Activated CD8-positive, alpha-beta memory T cell treated with anti-CD3 and anti-CD28 coated beads, Interleukin-2, amount 50 U/mL, for 24 hours (primary cell): ENCODE measurements around the gene ALKBH4.
"Not testable (repeated sequence)": the region's sequence is repeated elsewhere in the genome, so short reads cannot be mapped to it uniquely, and the experiment has no call there.

ENCODE experiments used
- DNase-seq: peaks from one replicate; pipeline ENCODE4 v3.0.0-alpha.2; 2020; ENCODE audit errors: extremely low read depth

Gene ALKBH4

DNA sequence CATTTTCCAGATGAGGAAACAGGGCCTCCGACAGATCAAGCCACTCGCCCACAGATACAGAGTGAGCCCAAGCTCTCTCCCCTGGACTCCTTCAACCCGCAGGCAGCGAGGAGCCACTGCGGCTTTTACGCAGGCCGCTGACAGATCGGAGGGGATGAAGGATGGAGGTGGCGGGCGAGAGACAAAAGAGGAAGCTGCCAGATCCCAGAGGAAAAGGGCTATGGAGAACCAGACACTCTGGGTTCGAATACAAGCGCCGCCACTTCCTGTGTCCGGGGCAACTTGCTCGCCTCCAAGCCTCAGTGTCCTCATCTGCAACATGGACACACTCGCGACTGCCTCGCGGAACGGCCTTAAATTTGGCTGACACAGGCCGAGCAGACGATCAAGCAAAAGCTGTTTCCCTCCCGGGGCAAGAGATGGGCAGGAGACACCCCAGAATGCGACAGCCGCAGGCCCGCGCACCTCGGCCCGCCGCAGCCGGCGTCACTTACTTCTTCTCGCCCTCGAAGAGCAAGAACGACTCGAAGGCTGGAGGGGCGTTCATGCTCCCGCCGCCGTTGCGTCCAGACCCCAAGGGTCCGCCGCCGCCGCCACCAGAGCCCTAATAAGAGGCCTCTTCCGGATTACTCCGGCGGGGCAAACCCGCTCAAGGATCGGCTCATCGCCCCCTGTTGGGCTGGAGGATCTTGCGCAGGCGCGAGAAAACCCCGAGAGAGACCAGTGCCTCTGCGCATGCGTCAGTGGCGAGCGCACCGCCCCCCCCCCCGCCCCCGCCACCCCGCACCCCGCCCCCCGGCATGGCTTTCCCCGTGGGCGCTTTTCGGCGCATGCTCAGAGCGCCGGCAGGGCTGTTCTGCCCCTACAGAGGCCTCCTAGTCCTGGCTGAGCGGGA is 13.9 kb upstream of the ALKBH4 start, which contains the start of gene POLR2J:
TSS of gene POLR2J (minus strand) at position 609 of the 895 bp plus-strand sequence. CDS start at position 547, 62 bp downstream.
- peak; percentile 67 for DNase-seq

GRCh38 chr7:102474736-102475435 is 10.2 kb upstream of the ALKBH4 start:
- DNase-seq = not testable (repeated sequence)

GRCh38 chr7:102474116-102474515 is 9.5 kb upstream of the ALKBH4 start:
- DNase-seq = not testable (repeated sequence)

- no peak for DNase-seq
These were observed 8.8 kb upstream of the ALKBH4 start for GRCh38 chr7:102473271-102473991.

DNA sequence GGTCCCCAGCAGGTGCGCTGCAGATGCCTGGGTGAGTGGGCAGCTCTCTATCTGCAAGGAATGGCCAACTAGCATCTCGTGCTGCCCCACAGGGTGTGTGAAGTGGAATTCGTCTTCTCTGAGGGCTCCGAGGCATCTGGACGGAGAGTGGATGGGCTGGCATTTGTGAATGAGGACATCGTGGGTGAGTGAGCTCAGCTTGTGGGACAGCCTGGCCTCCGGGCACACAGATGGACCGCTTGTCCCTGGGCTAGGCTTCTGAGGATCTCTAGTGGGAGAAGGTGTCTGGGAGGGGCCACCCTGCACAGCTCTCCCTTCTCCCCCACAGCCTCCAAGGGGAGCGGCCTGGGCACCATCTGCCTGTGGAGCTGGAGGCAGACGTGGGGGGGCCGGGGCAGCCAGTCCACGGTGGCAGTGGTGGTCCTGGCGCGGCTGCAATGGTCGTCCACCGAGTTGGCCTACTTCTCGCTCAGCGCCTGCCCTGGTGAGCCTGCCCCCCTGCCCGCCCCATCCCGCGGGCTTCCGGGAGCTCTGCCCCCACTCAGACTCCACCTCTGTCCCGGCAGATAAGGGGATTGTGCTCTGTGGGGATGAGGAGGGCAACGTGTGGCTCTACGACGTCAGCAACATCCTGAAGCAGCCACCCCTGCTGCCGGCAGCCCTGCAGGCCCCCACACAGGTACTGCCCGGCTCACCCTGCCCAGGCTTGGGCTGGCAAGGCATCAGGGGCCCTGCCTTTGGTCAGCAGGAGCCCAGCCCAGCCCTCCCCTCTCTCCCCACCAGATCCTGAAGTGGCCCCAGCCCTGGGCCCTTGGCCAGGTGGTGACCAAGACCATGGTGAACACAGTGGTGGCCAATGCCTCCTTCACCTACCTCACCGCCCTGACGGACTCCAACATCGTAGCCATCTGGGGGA is 7.7 kb upstream of the ALKBH4 start:
- no peak for DNase-seq

DNA sequence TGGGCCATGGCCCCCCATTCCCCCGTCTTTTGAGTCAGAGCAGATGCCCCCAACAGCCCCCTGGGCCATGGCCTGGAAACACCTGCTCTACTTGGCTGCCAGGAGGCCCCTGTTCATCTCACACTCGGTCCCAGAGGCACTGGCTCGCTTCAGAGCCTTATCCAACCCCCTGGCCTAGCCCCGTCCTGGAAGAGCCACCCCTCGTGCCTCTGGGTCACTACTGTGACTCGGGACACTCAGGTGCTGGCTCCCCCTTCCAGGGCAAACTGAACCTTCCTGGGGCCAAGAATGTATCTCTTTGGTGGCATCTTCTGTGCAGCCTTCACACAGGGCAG is 7.1 kb upstream of the ALKBH4 start:
- DNase-seq = no peak

DNA sequence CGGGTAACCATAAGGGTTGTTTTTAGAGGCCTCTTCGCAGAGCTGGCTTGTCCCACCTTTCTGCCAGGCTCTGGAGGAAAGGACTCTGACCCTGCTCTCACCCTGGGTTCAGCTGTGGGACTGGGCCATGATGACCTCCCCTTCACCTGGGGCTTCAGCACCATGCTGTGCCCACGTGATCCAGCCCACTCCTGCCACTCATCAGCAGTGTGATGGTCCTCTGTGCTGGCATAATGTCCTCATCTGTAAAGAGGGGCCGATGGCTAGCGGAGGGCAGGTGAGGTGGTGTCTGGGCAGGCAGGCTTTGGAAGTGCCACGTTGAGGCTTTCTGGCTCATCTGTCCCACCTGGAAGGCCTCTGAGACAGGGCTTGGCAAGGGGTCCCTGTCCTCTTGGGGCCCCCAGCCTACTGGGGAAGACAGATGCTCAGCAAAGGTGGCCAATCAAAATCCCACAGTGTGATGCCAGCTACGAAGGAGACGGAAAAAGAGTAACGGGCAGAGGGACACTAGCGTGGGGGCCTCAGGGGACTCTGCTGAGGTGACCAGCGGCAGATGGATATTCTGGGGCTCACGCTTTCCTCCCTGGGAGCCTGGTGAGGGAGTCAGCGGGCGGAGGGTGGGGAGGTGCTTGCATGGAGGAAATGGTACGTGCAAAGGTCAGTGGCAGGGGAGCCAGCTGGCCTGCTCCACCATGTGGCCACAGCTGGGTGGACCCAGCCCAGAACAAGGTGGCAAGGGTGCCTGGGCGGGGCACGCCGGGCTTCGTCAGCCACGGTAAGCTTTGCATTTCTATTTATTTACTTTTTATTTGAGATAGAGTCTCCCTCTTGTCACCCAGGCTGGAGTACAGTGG is 5.5 kb upstream of the ALKBH4 start:
- no peak for DNase-seq

GRCh38 chr7:102469351-102469971 is 4.8 kb upstream of the ALKBH4 start:
- DNase-seq = no peak

- no peak for DNase-seq
These were observed 4.1 kb upstream of the ALKBH4 start for GRCh38 chr7:102468478-102469350.

DNA sequence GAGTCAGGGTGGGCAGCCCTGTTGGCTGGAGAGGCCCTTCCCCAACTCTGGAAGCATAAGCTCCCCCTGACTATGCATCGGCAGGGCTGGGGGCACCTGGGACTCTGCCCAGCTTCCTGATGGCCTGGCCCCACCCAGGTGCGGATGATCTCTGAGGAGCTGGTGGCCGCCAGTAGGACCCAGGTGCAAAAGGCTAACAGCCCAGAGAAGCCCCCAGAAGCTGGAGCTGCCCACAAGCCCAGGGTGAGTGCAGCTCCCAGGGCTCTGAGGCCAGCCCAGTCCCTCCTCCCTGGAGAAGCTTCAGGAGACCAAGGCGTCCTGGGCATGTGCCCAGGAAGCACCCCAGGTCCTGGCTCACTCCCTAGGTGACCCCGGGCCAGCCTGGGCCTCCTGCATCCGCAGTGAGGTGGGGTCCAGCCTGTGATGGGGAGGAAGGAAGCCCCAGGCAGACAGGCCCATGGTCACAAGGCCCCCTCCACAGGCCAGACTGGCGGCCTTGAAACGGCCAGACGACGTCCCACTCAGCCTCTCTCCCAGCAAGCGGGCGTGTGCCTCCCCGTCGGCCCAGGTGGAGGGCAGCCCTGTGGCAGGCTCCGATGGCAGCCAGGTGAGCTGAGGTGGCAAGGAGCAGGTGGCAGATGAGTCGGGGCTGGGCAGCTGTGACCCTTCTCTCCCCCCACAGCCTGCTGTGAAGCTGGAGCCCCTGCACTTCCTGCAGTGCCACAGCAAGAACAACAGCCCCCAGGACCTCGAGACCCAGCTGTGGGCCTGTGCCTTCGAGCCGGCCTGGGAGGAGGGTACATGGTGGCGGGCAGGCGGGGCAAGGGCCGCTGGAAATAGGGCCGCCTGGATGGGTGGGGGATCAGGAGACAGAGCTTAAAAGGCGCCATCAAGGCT is 3.2 kb upstream of the ALKBH4 start:
- no peak for DNase-seq

DNA sequence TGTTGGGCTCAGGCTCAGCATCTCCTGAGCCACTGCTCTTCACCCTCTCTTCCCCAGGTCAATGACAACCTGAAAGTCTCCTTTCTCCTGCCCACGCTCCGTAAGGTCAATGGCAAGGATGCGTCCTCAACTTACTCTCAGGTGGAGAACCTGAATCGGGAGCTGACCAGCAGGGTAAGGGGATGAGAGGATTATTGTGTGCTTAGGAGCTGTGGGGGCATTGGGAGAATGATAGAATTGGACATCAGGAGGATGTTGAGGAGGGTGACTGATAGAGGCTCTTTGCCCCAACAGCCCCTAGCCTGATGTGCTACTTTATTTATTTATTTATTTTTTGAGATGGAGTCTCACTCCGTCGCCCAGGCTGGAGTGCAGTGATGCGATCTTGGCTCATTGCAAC is 1.4 kb upstream of the ALKBH4 start:
- DNase-seq = no peak

- no peak for DNase-seq
These were observed 654 bp downstream of the ALKBH4 start for GRCh38 chr7:102463841-102464576.

DNA sequence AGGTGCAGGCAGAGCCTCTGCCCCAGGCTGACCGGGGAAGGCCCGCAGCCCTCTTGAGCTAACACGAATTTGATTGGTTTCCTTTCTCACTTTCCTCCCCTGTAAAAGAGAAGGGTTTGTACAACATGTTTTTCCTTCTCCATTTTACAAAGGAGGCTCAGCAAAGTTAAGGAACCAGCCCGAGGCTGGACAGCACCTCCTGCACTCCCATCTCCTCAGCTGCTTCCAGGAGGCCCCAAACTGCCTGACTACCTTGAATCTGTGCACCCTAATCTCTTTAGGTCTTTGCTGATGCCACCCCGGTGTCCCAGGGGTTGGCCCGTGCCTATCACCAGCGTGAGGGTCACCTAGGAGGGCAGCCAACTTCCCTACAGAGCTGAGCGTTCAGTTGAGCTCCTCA is 4.2 kb downstream of the ALKBH4 start:
- DNase-seq = no peak

DNA sequence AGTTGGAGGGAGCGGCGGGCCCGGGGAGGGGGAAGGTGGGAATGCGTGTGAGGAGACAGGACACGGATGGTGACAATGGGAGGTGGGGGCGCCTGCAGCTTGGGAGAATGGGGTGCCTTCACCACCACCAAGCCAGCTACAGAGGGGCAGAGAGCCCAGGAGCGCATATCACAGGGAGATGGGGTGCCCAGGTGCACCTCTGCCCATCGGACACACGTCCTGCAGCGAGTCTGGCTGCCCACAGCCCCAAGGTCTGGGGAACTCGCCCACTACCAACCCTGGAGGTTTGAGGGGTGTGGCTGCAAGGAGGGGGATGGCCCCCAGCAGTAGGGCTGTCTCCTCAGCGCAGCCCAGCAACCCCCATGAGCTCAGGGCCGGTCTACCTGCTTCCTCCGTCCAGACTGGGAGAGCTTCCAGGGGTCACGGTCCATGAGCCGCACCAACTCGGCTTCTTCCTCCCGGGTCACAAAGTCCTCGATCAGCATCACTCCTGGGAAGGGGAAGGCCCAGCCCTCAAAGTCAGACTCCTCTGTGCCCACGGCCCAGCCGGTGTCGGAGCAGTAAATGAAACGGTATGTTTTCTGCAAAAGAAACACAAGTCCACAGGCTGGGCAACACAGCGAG is 5.3 kb downstream of the ALKBH4 start:
- no peak for DNase-seq

GRCh38 chr7:102457352-102457924 is 7.2 kb downstream of the ALKBH4 start:
- no peak for DNase-seq

DNA sequence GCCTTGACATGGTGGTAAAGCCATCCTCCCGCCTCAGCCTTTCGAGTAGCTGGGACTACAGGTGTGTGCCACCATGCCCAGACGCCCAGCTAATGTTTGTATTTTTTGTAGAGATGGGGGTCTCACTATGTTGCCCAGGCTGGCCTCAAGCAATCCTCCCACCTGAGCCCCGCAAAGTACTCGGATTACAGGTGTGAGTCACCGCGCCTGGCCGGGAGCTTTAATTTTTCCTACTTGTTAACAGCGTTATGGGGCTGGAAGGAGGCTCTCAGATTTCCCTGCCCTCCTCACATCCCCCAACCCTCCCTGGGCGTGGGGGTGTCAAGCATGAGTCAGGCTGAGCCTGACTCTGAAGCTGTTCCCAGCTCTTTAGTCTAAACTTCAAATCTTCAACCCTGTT is 8.3 kb downstream of the ALKBH4 start:
- DNase-seq = no peak
